ENCODE data around the gene IGLON5.

The IGLON5 gene

GRCh38 chr19:51294977-51295375, 16.5 kb upstream of the IGLON5 start:
- TF ChIP-seq, protein P1, sequence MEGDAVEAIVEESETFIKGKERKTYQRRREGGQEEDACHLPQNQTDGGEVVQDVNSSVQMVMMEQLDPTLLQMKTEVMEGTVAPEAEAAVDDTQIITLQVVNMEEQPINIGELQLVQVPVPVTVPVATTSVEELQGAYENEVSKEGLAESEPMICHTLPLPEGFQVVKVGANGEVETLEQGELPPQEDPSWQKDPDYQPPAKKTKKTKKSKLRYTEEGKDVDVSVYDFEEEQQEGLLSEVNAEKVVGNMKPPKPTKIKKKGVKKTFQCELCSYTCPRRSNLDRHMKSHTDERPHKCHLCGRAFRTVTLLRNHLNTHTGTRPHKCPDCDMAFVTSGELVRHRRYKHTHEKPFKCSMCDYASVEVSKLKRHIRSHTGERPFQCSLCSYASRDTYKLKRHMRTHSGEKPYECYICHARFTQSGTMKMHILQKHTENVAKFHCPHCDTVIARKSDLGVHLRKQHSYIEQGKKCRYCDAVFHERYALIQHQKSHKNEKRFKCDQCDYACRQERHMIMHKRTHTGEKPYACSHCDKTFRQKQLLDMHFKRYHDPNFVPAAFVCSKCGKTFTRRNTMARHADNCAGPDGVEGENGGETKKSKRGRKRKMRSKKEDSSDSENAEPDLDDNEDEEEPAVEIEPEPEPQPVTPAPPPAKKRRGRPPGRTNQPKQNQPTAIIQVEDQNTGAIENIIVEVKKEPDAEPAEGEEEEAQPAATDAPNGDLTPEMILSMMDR (IDR thresholded peaks at IDR 0.05; ENCODE audit: insufficient read depth, low read depth, low read length, missing control alignments) = no peak
- no peak overlapping the region for H3K4me3 ChIP-seq (ENCODE audit: low read length)
- DNase-seq (ENCODE audit: low read depth) = no peak

DNA sequence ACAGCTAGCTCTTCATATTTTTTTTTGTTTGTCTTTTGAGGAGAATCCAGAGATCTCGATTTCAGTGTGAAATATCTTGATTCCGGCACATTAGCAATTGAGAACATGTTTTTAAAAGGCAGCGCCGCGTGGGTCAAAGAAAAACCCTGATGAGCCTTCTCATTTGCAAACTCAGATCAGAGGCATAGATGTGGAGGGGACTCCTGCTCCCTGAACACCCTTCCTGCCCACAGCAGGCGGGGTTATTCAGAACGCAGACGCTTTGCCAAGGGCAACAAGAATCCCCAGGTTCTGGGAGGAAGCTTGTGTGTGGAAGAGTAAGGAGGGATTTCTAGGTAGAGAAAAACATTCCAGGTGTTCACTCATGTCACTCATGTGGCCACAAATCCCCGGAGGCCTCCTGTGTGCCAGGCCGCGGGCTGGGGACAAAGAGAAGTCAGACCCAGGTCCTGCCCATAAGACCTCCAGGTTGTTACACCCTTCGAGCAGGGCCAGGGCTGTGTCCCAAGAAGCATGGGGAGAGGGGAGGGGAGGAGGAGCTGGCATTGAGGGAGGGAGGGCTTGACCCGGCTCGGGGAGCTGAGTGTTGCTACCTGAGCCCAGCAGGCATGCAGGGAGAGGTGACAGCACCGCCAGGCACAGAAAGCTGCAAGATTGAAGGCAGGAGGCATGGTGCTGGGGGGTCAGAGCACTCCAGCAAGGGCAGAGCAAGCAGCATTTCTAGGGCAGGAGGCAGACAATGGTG, 15.9 kb upstream of the IGLON5 start:
- H3K4me3 ChIP-seq (ENCODE audit: low read length) = no peak overlapping the region
- no peak for DNase-seq (ENCODE audit: low read depth)
- TF ChIP-seq, protein P1 (IDR thresholded peaks at IDR 0.05; ENCODE audit: insufficient read depth, low read depth, low read length, missing control alignments) = no peak

DNA sequence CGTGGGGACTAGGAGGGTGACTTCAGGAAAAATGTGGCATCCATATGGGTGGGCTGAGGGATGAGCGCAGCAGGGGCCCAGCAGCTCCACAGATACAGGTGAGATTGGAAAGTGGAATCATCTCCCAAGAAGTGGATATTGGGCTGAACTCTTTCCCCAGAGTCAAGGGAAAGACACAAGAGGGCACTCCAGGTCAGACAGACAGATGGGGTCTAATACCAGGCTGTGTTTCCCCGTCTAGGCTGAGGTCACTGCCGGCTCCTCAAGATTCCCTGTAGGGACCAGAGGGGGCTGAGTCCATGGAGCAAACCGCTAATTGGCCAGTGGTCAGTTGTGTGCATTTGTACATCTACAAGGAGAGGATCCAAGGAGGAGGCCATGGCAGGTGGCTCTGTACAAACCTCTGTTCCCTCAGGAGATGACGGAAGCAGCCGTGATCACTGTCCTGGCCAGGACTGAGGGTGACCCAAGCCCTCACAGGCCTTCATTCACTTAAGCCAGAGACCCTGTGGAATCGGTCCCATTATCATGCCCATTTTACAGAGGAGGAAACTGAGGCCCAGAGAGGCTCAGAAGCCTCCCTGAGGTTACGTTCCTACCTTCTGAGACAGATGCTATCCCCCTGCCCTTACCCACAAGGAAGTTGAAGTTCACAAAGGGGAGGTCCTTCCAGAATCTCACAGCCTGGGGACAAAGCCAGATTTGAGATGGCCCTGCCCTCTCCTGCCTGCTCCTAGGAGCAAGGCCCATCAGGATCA, 14.9 kb upstream of the IGLON5 start:
- H3K4me3 ChIP-seq (ENCODE audit: low read length) = no peak overlapping the region
- no peak for DNase-seq (ENCODE audit: low read depth)
- TF ChIP-seq, protein P1 (IDR thresholded peaks at IDR 0.05; ENCODE audit: insufficient read depth, low read depth, low read length, missing control alignments) = no peak

DNA sequence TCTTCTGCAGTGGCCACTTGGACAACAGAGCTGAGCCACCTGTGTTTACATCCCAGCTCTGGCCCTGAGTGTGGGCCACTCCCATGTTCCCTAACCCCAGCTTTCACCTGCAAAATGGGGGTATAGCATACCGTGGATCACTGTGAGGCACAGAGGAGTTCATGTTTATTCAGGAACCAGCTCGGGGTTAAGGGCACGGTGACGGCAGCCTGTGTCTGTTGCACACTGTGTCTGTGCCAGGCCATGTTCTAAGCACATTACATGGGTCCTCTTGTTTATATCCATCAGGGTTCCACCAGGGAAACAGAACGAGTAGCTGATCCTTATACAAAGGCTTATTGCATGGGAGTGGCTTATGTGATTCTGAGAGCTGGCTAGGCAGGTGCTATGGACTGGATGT, 14.0 kb upstream of the IGLON5 start:
- H3K4me3 ChIP-seq (ENCODE audit: low read length) = no peak overlapping the region
- no peak for DNase-seq (ENCODE audit: low read depth)
- TF ChIP-seq, protein P1 (IDR thresholded peaks at IDR 0.05; ENCODE audit: insufficient read depth, low read depth, low read length, missing control alignments) = no peak

GRCh38 chr19:51301266-51301665, 10.2 kb upstream of the IGLON5 start:
- DNase-seq (ENCODE audit: low read depth) = no peak
- H3K4me3 ChIP-seq (ENCODE audit: low read length) = no peak overlapping the region
- TF ChIP-seq, protein P1 (IDR thresholded peaks at IDR 0.05; ENCODE audit: insufficient read depth, low read depth, low read length, missing control alignments) = no peak

- no peak overlapping the region for H3K4me3 ChIP-seq (ENCODE audit: low read length)
- TF ChIP-seq, protein P1 (IDR thresholded peaks at IDR 0.05; ENCODE audit: insufficient read depth, low read depth, low read length, missing control alignments) = no peak
- DNase-seq (ENCODE audit: low read depth) = no peak
Measured at GRCh38 chr19:51305479-51305878, 6.0 kb upstream of the IGLON5 start.
